HCT116 (cell line): ENCODE data around the gene VASH1.

ENCODE experiments used
- EGR1 ChIP-seq: IDR thresholded peaks from 2 replicates; pipeline ENCODE4 v1.6.1; 2012; ENCODE audit warnings: low read depth
- TF ChIP-seq, protein P1 (sequence below), 3 experiments: fragments of 200-600 bp in 1 of 3; sonication (generic) in 1 of 3; IDR thresholded peaks in 2 of 3; conservative IDR thresholded peaks in 1 of 3; 2 replicates each; pipeline ENCODE4 v1.5.1; 2012 to 2017; ENCODE audit warnings: low read depth in 2 of 3, low read length in 2 of 3, antibody characterized with exemption in 1 of 3, borderline replicate concordance in 1 of 3, control low read depth in 1 of 3, mild to moderate bottlenecking in 1 of 3, mixed read lengths in 1 of 3, mixed run types in 1 of 3, moderate library complexity in 1 of 3; ENCODE audit not compliant: insufficient read depth in 1 of 3

DNA sequence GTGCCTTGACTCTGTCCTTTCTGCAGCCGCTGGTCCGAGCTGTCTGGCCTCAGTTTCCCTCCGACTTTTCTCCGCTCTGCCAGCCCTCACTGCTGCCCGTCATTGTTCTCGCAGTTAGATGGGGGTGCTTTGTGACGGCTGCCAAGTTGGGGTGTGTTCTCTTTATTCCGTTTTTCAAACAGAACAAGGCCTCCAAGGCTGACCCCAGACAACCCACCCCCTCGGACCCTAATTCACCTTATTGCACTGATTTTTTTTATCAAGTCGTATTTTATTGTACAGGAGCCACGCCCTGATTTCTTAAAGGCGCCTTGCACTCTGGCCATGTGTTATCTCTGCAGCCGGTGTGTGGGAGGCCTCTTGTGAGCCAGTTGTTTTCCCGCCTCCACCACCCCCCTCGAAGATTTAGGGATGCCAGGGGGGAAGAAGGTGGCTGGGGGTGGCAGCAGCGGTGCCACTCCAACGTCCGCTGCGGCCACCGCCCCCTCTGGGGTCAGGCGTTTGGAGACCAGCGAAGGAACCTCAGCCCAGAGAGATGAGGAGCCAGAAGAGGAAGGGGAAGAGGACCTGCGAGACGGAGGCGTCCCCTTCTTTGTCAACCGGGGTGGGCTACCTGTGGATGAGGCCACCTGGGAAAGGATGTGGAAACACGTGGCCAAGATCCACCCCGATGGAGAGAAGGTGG, 1.3 kb downstream of the VASH1 start:
- TF ChIP-seq, protein P1, sequence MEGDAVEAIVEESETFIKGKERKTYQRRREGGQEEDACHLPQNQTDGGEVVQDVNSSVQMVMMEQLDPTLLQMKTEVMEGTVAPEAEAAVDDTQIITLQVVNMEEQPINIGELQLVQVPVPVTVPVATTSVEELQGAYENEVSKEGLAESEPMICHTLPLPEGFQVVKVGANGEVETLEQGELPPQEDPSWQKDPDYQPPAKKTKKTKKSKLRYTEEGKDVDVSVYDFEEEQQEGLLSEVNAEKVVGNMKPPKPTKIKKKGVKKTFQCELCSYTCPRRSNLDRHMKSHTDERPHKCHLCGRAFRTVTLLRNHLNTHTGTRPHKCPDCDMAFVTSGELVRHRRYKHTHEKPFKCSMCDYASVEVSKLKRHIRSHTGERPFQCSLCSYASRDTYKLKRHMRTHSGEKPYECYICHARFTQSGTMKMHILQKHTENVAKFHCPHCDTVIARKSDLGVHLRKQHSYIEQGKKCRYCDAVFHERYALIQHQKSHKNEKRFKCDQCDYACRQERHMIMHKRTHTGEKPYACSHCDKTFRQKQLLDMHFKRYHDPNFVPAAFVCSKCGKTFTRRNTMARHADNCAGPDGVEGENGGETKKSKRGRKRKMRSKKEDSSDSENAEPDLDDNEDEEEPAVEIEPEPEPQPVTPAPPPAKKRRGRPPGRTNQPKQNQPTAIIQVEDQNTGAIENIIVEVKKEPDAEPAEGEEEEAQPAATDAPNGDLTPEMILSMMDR (IDR thresholded peaks at IDR 0.05 in 2 of 3, conservative IDR thresholded peaks at IDR 0.05 in 1 of 3; ENCODE audit: borderline replicate concordance in 1 of 3, insufficient read depth in 1 of 3, low read depth in 2 of 3, low read length in 2 of 3), result no peak
- TF ChIP-seq EGR1, result no peak
